Epidermal melanocyte (primary cell): ENCODE data around the gene LRCOL1.

Source experiments
- DNase-seq: peaks from one replicate; pipeline ENCODE4 v3.0.0; 2011; ENCODE audit warnings: low spot score; ENCODE audit not compliant: insufficient read length

LRCOL1 gene

DNA sequence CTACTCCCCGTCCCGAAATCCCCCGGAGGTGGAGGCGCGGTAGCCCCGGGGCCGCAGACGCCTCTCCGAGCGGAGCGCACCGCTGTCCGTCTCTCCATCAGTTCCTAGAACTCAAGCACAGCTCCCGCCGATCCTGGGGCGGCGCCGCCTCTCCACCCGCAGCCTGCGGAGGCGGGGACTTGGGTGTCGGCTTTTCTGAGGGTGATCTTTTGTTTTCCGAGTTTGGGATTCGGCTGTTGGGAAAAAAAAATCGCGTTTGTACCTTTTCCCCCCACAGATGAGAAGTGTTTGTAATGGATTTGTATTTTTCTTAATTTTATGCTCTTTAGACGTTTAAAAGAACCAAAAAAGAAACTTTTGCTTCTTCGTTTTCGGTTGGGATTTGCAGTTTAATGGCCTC is 26.6 kb downstream of the LRCOL1 start:
- DNase-seq, result no peak

DNA sequence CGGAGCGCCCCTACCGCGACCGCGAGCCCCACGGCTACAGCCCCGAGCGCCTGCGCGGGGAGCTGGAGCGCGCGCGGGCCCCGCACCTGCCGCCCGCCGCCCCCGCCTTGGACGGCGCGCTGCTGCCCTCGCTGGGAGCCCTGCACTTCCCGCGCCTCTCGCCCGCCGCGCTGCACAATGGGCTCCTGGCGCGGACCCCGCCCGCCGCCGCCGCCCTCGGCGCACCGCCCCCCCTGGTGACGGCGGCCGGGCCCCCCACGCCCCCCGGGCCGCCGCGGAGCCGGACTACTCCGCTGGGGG is 27.0 kb downstream of the LRCOL1 start:
- no peak for DNase-seq

DNA sequence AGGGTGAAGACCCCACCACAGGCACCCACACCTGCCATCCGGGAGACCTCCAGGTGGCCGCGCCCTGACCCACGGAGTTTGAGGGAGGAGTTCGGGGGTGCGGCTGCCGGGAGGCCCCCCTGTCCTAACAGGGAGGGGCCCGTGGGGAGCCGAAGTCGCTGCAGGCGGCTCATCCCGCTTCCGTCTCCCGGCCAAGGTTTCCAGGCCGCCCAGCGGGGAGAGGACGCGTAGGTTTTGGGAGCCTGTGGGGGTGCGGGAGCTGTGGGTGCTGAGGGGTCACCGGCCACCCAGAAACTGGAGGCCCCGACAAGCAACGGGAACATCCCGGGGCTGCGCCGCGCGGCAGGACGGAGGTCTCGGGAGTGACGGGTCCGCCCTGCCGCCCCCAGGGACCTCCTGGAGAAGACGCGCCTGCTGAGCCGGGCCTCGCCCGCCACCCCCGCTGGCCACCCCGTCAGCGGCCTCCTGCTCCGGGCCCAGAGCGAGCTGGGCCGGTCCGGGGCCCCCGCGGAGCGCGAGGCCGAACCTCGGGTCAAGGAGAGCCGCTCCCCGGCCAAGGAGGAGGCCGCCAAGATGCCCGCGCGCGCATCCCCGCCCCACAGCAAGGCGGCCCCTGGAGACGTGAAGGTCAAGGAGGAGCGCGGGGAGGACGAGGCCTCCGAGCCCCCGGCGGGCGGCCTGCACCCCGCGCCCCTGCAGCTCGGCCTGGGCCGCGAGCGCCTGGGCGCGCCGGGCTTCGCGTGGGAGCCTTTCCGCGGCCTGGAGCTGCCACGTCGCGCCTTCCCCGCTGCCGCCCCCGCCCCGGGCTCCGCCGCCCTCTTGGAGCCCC is 27.6 kb downstream of the LRCOL1 start:
- DNase-seq, result no peak

DNA sequence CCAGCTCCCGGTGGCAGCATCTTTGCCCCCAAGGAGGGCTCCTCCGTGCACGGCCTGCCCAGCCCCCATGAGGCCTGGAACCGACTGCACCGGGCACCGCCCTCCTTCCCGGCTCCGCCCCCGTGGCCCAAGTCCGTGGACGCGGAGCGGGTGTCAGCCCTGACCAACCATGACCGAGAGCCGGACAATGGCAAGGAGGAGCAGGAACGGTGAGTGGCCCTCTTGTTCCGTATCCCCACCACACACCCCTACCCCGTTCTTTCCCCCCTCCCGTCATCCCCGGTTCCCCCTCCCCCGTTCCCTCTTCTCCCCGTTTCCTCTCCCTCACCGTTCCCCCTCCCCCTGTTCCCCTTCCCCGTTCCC is 28.3 kb downstream of the LRCOL1 start:
- no peak for DNase-seq

DNA sequence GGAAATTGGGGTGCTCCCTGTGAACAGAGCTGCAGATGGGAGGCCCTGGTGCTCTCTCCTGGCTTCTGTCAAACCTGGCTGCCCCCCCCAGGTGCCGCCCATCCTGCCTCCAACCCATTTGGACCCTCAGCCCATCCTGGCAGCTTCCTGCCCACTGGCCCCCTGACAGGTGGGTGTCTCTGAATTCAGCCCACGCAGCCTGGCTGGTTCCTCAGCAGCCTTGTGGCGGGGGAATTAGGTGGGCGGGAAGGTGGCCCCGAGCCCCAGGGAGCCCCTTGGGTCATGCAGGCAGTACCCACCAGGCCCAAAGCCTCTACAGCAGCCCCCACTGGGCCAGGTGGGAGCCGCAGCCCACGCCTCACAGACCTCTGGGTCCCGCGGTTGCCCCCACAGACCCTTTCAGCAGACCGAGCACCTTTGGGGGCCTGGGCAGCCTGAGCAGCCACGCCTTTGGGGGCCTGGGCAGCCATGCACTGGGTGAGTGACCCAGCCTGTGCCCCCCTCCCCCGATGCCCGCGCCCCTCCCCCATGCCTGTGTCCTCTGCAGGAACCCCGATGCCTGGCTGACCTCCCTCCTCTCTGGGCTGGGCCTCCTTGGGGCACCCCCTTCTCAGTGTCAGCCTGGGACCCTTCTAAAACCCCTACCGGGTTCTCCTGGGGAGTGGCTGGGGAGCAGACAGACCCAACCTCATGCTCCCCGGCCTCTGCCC is 28.9 kb downstream of the LRCOL1 start:
- DNase-seq, result no peak

DNA sequence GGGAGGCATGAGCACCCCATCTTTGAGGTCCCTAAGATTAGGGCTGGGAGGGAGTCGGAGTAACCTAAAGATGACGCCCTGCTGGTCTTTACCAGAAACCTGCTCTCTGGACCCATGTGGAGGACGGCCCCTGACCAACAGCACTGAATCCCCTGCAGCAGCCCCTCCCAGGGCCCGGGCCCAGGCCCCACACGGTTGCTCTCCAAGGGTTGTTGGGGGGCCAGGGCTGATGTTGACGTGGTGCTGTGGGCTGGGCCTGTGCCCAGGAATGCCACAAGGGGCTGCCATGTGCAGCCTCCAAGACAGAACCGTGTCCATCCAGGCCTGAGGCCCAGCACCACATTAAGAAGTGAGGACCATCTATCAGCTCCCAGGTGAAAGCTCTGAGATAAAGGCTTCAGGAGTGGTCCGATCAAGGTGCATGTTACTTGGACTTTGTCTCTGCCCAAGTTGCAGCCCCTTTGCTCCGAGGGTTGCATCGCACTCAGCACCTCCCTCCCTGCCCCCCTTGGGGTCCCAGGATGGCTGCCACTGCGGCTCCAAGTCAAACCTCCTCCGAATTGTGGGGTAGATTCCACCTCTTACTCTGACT is 29.6 kb downstream of the LRCOL1 start:
- DNase-seq, result no peak

DNA sequence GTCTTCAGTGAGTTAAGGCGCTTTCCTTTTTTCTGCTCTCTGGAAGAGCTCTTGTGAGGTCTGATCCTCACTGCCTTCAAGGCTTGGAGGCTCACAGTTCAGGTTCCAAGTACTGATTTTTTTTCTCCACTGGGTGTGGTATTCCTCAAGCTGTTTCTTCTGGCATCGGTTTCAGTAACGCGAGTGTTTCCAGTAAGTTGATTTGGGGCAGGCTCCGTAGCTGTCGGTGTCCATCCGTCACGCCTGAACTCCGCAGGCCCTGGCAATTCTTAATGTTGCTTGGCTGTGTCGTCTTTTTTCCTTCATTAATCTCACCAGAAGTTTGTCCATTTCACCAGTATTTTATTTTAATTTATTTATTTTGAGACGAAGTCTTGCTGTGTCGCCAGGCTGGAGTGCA is 30.6 kb downstream of the LRCOL1 start:
- no peak for DNase-seq

DNA sequence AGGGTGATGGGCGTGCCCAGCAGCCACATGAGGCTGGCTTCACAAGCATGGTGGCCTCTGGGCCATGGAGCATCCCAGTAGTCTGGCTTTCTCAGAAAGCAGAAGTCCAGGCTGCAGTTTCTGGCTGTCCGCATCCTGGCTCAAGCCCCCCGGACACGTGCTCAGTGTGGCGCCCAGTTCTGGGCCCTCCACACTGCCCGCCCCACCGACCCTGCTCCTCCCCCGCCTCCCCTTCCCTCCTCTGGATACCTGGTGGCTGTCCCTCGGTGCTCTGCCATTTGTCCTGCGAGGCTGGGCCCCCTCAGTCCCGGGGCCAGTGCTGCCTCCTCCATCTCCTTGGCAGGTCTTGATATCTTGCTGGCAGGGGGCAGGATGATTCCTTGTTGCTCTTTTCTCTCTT is 31.6 kb downstream of the LRCOL1 start:
- DNase-seq, result no peak

DNA sequence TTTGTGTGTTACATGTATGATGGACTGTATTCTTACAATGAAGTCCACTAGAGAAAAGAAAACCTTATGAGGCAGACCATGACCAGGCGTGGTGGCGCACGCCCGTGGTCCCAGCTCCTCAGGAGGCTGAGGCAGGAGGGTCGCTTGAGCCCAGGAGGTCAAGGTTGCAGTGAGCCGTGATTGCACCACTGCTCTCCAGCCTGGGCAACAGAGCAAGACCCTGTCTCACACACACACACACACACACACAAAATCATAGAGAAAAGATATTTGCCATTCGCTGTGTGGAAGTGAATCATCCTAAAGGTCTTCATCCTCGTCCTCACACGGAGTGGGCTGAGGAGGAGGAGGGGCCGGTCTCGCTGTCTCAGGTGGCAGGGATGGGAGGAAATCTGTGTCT is 32.3 kb downstream of the LRCOL1 start:
- no peak for DNase-seq

DNA sequence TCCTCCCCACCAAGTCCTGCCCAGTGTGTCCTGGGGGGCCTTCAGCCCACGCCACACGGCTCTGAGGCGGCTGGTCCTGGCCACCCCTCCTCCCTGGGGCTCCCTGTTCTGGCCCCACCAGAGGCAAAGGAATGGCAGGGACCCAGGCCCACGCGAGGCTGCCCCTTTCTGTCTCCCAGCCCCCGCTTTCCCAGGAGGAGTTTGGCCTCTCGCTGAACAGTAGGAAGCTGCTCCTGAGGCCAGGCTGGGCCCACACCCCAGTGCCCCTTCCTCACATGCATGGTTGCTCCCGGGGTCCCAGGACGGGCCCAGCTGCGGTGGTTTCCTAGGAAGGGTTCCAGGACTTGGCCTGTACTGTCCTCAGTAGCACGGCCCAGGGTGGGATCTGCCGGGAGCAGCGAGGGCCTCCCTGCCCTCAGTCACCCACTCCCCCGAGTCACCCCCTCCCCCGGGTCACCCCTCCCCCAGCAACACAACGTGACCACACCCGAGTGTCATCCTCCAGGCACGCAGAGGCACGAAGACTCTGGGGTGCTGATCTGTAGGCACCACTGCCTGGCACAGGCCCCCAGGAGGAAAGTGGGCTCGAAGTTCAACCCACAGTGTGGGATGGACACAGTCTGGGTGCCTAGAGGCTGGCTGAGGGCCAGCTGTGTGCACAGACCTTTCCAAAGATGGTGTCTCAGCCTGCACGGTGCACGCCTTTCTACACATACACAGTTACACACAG is 33.0 kb downstream of the LRCOL1 start:
- DNase-seq, result no peak

DNA sequence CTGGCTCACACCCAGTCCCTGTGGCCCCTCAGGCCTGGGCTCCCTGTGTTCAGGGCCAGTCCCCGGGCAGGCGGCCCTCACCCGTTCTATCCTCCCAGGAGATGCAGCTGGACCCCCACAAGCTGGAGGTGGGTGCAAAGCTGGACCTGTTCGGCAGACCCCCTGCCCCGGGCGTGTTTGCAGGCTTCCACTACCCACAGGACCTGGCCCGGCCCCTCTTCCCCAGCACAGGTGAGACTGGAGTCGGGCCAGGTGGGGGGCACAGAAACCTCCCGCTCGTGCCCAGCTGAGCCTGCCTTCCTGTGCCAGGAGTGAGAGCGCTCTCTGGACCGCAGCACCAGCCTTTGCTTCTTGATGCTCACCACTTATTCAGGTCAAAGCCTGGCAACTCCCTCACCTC is 33.7 kb downstream of the LRCOL1 start:
- DNase-seq, result no peak

DNA sequence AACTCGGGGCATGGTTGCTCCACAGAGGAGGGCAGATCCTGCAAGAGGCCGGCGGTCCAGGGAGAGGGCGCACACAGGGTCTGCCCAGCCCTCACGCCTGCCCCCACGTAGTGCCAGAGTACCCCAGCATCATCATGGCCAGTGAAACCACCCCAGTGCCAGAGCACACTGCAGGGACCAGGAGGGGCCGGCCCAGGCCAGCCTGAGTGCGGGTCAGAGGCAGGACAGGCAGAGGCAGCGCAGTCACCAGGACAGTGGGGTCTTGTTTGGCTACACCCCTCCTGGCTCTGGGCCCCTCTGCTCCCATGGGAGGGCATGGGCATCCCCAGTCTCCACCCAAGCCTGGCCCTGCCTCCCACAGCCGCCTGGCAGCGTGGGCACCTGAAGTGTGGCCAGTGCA is 34.7 kb downstream of the LRCOL1 start:
- DNase-seq, result no peak

DNA sequence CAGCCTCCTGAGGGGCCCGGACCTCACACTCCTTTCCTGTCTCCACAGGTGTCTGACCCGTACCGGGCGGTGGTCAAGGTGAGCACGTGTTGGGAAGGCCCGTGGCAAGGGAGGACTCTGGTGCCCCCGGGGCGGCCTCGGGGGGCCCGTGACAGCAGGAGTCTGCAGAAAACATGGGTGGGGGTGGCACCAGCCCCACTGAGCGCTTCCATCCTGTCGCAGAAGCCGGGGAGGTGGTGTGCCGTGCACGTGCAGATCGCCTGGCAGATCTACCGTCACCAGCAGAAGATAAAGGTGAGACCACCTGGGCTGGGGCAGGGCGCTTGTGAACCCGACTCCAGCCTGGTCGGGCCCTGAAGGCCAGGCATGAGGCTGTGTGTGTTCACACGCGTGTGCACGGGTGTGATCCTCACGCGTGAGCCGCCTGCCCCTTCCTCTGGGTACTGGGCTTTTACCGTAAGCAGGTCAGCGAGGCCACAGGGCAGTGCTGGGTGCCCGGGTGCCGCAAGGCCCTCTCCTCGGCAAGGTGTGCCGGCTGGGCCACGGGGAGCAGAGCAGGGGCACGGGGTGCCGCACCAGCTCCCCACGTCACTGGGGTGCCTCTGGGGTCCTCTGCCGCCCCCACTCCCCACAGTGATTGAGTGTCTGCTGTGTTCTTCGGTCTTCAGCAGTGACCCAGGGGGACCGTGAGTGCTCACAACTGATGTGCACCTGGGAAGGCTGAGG is 35.9 kb downstream of the LRCOL1 start:
- no peak for DNase-seq

DNA sequence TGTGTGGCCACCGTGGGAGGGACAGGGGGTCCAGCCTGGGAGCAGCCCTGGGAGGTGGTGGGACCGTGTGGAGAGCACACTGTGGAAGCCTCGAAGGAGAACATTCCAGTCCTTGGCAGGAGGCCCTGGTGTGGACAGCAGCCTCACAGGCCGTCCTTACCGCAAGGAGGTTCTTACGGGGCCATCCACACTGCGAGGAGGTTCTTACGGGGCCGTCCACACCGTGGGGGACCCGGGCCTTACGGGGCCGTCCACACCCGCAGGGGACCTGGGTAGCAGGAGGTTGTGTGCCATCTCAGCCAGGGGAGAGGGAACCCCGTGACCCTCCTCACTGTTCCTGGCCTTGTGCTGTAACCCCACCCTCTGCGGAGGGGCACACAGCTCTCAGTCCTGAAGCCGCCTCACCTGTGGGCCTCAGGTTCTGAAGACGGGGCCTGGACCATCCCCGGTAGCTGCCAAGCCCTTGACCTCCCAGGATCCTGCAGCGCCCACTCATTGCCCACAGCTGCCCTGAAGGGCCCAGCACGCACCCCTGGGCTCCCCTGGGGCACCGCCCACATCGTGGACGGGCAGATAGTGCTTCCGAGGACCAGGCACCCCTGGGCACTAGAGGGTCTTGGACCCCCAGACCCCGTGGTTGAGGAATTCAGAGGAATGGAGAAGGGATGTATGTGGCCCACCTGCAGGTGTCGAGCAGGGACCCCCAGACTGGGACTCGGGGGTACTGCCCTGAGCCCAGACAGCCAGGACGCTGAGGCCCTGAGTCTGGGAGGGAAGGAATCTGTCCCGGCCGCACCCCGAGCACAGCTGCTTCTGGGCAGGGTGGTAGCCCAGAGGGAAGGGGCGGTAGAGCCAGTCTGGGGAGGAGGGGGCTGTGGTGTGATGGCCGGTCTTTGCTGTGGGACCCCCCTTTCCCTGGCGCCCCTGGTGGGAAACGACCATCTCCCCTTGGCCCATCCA is 37.3 kb downstream of the LRCOL1 start:
- no peak for DNase-seq

DNA sequence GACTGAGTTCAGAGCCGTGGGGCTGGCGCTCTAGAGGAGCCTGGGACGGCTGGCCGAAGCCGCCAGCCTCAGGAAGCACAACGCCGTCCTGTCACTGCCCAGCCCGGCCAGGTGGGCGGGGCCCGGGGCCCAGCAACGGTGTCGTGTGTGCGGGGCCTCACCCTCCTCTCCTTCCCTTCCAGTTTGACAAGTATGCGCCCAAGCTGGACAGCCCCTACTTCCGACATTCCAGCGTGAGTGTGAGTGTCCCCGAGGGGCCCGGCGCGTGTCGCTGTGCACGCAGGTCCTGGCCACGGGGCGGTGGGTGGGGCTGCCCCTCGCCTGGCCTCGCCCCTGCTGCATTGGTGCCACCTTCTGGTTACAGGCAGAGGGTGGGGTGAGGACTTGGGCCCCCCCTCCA is 38.3 kb downstream of the LRCOL1 start:
- no peak for DNase-seq

DNA sequence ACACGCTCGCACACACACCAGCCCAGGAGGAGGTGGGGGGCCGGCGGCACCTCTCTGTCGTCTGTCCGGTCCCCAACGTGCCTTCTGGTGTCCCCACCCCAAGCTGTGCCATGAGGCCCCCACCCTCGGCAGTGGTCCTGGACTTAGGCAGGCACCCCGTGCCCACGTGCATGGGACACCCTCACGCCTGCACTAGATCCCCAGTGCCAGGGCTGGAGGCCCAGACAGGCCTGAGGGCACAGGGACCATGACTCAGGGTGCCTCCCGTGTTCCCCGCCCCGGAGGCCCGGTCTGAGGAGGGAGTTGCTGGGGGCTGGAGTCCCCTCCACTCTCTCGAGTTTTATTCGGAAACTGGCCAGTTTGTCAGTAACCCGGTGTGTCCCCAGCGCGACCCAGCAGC is 38.8 kb downstream of the LRCOL1 start:
- DNase-seq, result no peak

DNA sequence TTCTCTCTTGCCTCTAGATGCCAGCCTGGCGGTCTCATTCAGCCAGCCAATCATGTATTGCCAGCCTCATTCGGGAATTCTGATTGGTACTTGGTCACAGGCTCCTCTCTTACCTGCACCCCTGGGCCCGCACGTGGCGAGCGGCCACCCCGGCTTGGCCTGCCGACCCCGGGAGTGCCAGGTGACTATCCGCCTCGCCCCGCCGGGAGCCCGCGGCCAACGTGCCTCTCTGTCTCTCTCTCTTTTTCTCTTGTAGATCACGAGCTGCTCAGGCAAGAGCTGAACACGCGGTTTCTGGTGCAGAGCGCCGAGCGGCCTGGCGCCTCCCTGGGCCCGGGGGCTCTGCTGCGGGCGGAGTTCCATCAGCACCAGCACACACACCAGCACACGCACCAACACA is 39.3 kb downstream of the LRCOL1 start:
- DNase-seq, result no peak

DNA sequence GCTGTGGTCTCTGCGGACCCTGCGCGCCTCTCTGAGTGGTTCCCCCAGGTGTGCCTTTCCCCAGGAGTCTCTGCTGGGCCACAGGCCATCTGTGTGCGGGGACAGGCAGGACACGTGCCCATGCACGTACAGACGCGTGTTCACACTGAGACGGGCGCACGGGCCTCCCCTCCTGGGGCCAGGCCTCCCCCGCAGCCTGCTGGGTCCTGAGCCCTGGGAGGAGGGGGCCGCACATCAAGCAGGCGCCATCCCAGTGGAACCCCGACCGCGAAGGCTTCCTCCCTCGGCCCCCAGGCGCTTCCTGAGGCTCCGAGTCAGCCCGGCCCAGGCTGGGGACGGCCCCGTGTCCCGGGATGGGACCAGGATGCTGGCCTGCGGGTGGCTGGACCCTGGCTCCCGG is 39.7 kb downstream of the LRCOL1 start:
- DNase-seq, result no peak

DNA sequence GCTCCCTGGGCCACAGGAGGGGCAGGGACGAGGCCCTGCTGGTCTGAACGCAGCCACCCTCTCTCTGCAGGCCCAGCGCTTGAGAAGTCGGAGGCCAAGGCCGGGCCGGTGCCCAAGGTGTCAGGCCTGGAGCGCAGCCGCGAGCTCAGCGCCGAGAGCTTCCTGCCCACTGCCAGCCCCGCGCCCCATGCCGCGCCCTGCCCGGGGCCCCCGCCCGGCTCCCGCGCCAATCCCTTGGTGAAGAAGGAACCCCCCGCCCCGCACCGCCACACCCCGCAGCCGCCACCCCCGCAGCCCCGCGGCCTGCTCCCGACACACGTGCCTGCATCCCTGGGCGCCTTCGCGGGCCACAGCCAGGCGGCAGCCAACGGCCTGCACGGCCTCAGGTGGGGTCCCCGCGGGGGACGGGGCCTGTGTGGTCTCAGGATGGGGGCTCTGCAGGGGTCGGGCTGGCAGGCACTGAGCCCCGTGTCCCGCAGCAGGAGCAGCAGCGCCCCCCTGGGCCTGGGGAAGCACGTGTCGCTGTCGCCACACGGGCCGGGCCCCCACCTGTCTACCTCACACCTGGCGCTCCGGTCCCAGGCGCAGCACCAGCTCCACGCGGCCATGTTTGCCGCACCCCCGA is 40.4 kb downstream of the LRCOL1 start:
- DNase-seq, result no peak
